C1 segment of cervical spinal cord (tissue), 14 donors: ENCODE results near the gene PODXL2.
A peak's percentile ranks its signal among the peaks of the same experiment; 100 is the strongest.
"Not testable (repeated sequence)": the region's sequence is repeated elsewhere in the genome, so short reads cannot be mapped to it uniquely, and the experiment has no call there.

Source experiments
- DNase-seq, 14 donors: peaks; one replicate each; lab custom pipeline; 2025; lab: John Stamatoyannopoulos, UW

Gene PODXL2

DNA sequence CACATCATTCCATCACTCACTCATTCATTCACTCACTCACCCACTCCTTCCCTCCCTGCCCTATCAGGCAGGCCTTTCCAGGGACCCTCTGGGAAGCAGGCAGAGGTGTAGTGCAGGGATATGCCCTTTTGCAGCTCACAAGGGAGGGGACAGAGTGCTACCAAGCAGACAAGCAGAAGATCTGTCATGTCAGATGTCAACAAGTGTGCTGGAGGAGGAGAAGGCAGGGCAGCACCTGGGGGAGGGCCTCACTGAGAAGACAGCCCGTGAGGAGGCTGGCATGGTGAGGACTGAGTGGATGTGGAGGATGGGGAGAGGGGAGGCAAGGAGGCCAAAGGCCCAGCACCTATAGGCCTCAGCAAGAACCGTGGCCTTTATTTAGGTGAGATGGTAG is 59.0 kb downstream of the PODXL2 start:
- DNase-seq, result no peak

DNA sequence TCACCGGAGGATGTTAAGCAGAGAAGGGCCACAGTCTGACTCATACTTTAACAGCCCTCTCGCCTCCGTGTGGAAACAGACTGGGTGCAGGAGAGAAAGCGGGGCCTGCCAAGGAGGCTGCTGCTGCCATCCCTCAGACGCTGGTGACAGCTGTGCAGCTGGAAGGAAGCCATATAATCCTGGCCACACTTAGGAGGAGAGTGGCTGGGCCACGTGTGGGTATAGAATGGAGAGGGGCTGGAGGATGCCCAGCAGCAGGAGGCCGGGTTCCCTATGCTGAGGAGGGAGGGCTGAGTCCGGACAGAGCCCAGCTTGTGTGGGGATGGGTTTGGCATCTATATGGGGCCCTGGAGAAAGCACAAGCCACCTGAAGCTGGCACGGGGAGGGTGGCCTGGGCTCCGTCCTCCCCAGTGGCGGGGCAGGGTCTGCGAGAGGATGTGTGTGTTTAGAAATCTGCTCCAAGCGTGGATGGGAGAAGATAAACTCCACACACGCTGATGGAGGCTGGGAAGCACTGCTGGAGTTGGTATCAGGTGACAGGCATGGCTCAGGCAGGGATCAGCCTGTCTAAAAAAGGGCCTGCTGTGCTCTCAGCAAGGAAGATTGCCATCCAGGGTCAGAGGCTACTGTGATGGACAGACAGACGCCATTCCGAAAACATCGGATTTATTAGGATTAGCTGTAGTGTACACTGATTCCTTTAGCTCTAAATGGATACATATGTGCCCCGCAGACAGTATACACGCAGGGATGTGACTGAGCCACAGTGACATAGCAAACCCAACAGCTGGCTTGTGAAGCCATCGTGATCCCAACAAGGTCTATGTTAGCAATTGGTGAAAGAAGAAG is 59.7 kb downstream of the PODXL2 start:
- peak in 3 of 14 donors; percentile 13 to 33 (median 30) for DNase-seq

DNA sequence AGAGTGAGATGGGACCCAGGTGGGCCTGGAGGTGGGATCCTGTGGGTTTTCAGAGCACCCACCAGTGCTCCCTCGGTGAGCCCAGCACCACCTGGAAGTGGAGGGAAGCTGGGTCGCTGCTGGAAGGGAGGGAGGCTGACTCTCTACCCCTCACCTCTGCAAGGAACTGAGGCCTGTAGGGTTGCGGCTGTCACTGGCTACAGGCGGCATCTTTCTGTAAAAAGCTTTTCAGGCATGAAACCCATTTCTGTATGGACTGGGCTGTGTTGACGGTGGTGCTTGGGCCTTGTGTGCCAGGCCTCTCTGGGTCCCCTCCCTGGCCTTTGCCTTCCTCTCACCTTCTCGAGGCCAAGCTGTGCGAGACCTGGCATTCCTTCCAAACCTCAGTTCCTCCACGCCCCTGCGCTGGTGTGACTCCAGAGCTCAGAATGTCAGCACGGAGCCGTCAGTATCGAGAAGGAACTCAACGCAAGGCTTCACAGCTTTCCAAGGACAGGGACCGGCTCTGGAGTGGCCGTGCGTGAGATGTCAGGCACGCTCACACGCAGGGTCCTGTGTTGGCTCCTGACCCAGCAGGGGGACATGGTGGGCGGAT is 60.4 kb downstream of the PODXL2 start:
- DNase-seq, result no peak

DNA sequence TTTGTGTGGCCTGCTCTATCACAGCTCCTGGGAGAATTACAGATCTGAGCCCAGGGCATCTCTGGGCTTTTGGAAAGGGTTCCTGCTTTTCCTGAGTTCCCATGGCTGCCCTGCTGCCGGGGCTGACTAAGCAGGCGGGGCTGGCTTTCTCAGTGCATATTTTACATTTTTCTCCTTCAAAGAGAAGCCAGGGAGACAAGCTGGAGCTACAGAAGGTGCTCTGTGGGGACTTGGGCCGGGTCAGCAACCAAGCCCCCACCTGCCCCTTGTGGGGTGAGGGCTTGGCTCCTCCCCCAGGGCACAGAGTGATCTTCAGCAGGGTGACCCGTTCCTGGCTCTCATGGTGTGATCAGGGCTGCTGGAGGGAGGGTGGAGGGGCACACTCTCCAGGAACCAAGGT is 61.1 kb downstream of the PODXL2 start:
- no peak for DNase-seq

DNA sequence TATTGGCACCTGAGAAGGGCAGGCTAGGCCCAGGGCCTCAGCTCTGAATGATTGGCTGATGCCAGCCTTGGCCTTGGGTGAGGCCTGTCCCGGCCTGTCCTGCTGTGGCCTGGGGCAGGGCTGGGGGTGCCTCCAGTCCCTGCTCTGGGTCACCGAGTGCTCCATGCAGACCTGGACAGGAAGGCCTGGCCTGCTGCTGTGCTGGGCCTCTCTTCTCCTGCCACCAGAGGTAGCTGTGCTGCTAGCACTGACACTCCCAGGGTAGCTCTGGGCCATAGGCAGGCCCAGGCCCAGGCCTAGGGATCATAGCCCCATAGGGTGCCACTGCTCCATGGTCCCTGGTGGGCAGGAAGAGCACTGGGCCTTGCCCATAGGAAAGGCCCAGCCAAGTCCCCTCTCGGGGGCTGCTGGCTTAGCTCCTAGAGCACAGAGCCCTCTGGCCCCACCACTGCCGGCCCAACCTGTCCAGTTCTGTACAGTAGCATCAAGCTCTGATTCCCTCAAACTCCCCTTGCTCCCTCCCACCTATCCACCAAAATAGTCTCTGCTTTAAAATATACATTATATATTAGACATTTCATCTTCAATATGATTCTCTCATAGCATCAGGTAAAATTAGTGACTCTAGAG is 62.0 kb downstream of the PODXL2 start:
- DNase-seq, result no peak

DNA sequence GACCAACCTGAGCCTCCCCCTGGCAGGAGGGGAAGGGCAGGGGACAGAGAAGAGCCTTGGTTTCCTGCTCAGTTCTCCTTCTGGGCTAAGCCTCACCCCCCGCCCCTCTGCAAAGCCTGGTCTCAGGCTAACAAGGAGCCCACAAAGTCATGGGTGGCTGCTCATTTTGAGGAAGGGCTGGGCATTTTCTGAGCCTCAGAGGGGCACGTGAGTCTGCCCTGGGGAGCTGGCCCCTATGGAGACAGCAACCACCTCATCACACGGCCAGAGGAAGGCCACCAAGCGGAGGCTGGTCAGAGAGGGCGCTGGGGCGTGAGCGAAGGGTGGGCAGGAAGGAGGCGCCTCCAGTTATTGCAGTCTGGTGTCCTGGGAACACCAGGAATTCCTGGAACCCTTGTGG is 62.5 kb downstream of the PODXL2 start:
- DNase-seq, result no peak

DNA sequence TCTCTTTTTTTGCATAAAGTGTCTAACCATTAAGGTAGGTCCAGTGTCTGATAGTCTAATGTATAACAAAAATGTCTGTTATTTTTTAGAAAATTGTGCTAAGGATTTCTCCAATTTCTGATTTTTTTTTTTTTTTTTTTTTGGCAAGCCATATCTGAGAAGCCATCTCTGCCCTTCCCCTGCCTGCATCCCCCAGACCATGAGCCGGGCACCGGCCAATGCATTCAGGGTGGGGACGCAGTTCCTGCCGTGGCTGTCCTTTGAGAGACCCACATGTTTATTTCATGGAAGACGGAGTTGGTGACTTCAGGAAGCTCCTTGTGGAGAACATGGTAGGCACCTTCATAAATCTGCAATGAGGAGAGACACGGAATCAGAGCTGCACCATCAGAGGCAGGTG is 63.0 kb downstream of the PODXL2 start:
- DNase-seq, result no peak

DNA sequence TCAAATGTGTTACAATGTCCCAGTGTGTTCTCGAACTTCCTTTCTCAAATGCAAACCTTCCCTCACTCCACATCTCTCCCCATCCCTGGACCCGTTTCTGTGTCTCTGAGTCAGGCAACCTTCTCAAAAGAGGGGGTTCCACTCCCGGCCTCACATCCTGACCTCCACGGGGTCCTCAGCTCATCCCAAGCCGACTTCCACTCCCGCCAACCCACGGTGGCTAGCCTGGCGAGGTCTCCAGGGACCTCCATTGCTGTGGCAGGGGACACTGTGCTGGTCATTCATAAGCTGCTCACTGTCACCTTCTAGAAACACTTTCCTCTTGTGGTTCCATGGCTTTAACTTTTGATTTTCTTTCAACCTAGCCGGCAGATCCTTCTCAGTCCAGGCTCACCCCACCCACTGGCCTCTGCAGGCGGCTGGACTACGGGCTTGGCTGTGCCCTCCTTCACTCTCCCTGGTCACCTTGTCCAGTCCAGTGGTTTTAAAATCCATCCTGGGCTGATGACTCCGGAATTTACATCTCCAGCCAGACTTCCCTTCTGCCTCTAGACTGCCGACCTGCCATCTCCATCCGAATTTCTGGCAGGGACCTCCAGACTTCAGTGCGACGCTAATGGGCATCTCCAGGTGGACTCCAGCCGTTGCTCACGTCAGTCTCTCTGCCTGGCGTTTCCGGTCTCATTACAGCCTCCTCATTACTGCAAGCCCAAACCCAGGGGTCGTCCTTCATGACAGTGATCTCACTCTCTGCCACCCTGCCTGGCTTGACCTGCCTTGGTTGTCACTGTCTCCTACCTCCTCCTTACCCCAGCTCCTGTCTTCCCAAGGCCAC is 63.7 kb downstream of the PODXL2 start:
- no peak for DNase-seq

DNA sequence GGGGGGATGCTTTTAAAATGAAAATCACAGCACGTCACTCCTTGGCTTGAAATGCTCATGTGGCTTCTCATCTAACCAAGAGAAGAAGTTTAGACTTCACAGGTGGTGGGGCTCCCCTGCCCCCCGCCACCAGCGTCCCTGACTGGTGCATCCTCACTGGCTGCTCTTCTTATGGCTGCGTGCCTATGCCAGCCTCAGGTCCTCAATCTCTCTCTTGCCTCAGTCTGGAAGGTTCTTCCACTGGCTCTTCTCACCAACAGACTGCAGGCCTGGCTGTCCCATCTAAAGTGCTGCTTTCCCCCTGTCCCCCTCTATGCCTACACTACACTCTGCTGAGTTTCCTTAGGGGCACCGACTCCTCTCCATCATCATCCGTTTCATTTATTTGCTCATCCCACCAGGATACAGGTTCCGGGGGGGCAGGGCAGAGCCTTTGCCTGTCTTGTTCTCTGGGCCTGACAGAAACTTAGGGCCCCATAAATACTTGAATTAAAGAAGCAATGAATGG is 64.4 kb downstream of the PODXL2 start:
- DNase-seq, result no peak

DNA sequence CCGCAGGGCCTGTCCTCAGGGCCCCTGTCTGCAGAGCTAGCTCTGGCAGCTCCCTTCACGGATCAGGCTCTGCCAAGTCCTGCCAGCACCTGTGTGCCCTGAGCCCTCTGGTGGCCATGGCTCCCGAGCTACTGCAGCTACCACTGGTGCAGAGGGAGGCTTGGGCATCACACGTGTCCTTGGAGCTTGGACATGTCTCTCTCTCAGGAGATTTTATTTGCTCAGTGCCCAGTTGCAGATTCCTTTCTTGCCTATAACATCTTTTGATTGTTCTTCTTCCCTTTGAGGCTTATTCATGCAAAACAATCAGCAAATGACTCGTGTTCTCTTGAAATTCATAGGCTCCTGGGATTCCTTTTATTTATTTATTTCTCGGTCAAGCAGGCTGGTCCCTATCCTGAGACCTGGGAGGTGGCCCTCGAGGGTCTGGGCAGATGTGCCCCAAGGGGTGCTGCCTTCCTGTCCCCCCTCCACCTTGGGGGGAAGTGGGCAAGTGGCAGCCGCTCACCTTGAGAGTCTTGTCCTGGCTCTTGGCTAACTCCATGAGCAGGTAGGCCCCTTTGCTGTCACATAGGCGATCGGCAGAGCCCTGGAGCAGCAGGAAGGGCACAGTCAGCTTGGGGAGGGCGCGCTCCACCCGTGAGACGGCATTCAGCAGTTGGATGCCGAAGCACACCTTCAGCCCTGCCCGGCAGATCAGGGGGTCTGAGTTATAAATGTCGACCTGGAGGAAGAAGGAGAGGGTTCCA is 65.7 kb downstream of the PODXL2 start:
- DNase-seq, result peak in 1 of 14 donors; percentile 81

DNA sequence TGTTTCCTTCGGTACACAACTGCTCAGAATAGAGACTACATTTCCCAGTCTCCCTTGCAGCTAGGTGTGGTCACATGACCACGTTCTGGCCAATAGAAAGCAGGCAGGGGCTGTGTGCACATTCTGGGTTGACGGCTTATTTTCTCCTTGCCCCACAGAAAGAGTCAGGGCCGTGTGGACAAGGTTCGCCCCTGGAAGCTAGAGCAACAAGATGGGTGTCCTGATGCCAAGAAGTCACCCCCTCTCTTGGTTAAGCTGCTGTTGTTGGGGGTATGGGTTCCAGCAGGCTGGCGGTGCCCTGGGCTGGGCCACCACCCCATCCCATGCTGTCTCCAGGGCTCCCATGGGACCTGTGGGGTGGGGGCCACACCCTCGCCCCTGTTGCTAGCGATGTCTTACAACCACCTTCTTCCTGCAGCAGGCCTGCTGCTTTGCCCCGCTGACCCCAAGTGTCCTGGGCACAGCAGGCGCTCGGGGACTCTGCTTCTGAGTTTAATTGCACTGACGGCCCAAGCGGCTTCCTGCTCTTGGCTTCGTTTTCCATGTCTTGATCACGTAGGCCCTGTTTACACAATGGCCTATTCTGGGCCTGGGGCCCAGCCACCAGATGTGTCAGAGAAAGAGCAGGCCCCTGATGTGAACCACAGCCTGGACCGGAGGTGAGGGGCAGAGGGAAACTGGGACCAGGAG is 68.7 kb downstream of the PODXL2 start:
- peak in 13 of 14 donors; percentile 14 to 88 (median 63) for DNase-seq

DNA sequence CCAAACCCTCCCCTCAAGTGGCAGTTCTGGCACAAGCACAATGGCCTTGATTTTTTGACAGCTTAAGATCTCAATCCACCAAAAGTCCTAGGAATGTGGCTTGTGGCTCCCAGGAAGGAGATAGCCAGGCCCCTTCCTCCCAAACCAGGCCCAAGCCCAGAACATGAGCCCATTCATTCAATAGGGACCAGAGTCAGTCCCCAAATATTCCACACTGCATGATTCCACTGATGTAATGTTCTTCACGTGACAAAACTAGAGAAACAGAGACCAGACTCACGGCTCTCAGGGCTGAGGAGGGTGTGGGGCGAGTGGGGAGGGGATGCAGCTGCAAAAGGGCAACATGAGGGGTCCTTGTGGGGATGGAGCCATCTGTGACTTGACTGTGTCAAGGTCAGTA is 69.3 kb downstream of the PODXL2 start:
- DNase-seq, result no peak

DNA sequence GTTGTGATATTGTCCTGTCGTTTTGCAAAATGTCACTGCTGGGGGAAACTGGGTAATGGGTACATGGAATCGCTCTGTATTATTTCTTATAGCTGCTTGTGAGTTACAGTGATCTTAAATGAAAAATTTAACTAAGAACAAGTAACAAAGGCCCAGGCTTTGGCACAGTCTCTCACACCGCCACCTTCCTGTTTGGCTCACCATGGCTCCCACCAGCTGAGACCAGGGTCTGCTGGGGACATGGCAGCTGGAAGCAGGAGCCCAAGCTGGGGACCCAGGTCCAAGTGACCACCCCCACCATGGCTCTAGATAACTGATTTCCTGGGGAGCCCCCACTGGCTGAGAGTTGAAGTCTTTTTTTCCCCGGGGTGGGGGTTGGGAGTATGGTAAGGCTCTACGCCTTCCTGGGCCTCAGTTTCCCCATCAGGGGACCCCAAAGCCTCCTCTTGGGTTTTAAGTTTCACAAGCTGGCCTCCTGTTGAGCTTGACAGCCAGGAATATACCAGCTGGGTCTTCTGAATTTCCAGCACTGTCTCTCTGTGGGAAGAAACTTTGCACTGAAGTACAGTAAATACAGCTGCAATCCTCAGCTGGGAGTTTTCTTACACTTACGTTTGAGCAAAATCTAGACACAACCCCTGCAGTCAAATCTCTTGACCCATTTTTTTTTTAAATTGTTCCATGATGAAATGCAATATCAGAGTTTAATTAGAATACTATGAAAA is 69.9 kb downstream of the PODXL2 start:
- DNase-seq, result no peak

DNA sequence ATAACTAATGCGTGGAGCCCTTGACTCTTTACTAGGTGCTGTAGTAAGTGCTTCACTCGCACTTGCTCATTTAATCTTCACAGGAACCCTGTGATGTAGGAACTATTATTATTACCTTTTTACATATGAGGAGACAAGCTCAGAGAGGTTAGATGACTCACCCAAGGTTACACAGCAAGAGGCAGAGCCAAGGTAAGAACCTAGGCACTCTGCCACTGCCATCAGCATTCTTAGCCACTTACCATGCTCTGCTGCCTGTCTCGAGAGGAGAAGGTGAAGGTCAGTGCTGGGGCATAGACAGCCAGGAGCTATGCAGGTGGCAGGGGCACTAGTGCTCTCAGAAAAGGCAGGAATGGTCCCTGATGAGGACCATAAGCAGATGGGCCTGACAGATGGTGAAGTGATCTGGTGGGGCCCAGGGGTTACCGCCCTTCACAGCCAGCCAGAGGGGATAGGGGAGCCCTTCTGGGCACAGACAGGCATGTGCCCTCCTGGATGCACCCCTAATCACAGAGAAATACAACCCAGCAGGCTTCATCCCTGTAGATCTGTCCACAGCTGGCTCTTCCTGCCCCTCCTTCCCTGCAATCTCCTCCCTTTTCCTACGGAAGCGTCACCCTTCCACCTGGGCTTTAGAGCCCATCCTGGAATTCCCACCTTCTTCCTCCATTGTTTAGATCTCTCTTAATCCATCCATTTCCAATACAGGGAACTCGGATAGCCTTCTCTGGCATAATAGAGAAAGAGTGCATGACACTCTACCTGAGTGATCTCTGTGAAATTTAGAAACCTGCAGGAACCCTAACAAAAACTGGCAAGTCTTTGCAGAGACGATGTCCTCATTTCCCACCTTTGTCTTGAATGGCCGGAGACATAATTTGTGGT is 70.7 kb downstream of the PODXL2 start:
- no peak for DNase-seq

DNA sequence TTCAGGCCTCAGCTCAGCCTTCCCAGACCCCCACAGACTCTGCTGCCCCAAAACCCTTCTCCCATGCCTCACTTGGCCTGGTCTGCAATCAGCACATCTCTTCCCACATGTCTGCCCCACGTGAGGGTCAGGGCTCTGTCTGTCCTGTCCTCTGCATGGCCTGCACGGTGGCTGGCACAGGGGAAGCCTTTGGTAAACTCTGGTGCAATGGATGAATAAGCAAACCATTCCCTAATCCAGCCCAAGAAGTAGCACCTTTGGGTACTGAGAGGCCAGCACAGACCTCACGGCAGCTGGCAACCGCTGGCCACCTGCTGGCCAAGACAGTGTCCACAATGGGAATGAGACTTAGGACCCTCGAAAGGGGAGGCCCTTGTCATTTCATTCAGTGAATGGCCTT is 71.4 kb downstream of the PODXL2 start:
- no peak for DNase-seq

DNA sequence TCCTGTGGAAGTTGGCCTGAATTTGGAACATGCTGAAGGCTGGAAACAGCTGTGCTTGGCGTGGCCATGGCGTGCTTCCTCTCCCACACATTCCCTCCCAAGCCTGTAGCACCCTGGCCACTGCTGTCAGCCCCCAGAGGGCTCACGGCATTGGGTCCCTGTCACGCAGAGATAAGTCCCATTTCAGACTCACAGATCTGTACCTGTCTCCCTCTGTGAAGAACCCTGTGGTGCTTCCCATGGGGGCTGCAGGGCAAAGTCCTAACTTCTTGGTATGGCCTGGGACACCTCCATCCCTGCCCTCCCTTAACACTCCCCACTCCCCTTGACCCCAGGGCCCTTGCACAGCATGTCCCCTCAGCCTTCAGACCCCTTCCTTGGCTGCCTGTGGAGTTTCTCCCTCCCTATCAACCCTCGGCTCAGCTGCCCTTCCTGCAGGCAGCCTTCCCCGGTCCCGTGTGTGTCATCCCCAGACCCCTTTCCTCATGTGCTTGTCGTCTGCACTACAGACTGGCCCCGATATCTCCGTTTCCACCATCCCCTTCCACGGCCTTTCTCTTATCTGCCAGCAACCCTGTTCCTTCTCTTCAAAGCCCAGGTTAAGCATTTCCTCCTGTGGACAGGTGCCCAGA is 72.4 kb downstream of the PODXL2 start:
- no peak for DNase-seq

DNA sequence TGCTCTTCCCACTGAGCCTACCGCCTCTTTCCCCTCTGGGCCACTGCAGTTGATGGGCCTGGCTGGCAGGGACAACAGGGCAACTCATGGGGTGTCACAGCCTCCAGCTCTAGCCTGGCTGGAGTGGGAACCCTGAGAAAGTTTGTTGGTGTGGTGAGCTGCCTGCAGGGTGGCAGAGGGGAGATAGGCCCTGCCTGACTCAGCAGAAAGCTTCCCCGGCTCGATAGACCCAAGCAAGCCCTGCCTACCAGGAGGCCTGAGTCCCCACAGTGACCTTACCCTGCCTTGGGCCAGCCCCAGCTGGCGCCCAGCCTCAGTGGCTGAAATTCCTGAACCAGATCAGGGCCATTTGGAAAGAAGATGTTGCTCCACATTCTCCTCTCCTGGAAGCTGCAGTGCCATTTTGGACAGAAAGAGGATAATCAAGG is 73.2 kb downstream of the PODXL2 start:
- no peak for DNase-seq

DNA sequence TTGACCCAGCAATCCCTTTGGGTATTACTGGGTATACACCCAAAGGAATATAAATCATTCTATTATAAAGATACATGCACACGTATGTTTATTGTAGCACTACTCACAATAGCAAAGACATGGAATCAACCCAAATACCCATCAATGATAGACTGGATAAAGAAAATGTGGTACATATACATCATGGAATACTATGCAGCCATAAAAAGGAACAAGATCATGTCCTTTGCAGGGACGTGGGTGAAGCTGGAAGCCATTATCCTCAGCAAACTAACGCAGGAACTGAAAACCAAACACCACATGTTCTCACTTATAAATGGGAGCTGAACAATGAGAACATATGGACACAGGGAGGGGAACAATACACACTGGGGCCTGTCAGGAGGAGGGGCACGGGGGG is 75.9 kb downstream of the PODXL2 start:
- not testable (repeated sequence) for DNase-seq
